HG03457 (cell line): ENCODE results near the gene CACNA1A.
"Not testable (repeated sequence)": the region's sequence is repeated elsewhere in the genome, so short reads cannot be mapped to it uniquely, and the experiment has no call there.

Source experiments
- ATAC-seq: cut with Tn5 transposase; IDR thresholded peaks from one replicate; pipeline ENCODE4 v1.9.1; 2021; ENCODE audit warnings: moderate number of reproducible peaks; ENCODE audit not compliant: unreplicated experiment

The CACNA1A gene

DNA sequence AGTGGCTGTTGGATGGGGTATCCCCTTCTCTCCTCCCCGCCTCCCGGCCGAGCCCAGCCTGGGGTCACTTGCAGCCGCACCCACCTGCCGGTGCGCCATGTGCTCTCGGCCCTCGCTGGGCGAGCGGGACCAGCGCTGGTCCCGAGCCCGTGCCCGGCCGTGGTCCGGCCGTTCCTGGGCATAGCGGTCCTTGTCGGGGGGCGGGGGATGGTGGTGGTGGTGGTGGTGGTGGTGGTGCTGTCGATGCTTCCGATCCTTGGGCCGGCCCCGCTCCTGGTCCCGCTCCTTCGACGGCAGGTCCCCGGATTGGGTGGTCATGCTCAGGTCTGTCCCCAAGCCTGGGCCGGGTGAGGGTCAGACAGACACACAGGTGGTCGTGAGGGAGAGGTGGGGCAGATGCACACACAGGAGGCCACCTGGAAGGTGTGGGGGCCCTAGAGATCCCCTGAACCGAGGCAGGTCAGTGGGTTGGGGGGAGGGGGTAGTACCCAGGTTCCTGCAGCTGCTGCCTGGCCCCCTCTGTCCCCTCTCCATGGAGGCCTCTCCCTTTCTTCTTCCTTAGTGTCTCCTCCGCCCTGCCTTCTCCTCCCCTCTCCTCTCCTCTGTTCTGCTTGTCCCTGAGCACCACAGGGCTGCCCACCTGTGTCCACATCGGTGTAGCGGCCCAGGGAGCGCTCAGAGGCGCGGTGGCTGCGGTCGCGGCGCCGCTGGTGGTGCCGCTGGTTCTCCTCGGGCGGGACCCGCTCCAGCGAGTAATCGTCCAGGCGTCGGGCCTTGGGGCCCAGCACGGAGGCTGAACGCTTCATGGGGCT, 297.4 kb downstream of the CACNA1A start:
- ATAC-seq = no peak

DNA sequence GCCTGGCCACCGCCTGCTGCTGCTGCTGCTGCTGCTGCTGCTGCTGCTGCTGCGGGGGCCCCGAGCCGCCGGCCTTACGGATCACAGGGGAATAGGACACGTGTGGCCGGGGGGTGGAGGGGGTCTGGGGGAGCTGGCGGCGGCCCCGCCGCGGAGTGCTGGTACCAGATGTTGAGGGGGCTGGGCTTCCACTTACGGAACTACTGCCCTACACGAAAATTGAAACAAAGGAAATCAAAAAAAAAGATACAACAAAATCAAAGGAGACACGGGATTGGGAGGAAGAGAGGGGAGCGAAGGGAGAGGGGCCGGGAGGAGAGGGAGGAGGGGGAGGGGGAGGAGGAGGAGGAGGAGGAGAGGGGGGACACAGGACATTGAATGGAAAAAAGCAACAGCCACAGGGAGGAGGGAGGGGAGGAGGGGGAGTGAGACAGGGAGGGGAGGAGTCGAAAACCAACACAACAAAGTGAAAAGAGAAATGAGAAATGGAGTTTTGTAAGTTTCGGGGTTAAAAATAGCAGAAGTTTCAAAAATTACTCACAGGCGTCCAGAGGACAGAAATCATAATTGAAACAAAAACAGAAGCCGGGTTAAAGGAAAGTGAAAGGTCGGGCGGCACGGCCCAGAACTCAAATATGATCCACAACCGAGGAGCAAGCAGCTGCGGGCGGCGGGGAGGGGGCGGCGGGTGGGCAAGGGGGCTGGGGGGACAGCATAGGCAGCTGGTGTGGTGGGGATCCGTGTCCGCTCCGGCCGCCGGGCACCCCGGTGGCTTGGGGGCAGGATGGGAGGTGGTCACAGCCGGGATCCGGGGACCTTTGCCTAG, 298.2 kb downstream of the CACNA1A start:
- ATAC-seq = no peak

DNA sequence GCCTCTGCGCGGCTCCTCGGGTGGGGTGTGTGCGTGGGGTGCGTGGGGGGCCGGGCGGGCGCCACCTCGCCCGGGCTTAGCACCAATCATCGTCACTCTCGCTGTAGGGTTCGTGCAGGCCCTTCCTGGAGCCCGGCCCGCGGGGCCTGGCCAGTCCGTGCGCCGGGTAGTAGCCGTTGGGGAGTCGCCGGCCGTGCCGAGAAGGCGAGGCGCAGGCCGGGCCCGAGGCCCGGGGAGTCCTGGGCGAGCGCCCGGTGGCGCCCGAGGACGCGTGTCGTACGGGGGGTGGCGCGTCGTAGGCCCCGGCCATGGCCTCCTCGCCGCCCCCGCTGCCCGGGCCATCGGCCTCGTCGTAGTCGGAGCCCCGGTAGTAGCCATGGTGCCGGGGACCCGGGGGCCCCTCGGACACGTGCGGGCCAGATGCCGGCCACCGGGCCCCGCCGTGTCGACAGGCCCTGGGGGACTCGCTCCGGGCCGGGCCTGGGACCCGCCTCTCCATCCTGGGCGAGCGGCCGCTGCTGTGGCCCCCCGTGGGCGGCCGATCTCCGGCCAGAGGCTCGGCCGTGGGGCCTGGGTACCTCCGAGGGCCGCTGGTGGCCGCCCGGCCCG, 298.9 kb downstream of the CACNA1A start:
- no peak for ATAC-seq

DNA sequence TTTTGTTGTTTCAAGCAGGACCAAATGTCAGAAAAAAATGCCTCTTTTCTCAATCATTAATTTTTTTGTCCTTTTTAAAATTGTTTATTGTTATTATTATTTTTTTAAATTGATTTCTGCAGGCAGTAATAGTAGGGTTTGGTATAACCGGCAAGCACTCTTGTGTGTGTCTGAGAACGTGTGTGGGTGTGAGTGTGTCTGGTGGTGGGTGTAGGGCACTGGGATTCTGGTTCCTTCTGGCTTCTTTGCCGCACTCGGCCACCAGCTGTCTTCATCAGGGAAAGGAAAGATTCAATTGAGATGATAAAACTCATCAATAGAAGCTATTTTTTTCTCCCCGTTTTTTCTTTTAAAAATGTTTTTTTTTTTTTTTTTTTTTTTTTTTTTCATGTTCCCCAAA, 299.7 kb downstream of the CACNA1A start:
- ATAC-seq = no peak

DNA sequence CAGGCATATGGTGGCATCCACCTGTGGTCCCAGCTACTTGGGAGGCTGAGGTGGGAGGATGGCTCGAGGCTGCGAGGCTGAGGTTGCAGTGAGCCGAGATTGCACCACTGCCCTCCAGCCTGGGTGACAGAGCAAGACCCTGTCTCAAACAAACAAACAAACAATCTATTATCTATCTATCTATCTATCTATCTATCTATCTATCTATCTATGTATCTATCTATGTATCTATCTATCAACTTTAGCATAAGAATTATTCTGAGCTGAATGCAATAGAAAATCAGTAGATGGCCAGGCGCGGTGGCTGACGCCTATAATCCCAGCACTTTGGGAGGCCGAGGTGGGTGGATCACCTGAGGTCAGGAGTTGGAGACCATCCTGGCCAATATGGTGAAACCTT, 304.2 kb downstream of the CACNA1A start:
- ATAC-seq = not testable (repeated sequence)

DNA sequence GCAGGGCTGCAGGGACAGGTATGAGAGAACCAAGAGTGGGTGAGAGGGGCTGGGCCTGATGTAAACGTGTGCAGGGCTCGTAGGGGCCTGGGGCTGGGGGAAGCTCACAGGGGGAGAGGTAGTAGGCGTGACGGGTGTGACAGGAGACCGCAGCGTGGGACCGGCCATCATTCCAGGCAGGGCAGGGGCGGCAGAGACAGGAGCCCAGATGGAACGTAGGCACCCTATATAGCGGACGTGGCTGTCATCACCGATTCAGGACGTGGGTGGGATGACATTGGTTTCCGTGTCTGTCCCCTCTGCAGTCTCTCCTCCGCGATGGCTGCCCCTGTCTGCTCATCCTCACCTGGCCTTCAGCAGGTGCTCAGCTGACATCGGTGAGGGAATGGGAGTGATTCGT, 307.6 kb downstream of the CACNA1A start:
- ATAC-seq = no peak

DNA sequence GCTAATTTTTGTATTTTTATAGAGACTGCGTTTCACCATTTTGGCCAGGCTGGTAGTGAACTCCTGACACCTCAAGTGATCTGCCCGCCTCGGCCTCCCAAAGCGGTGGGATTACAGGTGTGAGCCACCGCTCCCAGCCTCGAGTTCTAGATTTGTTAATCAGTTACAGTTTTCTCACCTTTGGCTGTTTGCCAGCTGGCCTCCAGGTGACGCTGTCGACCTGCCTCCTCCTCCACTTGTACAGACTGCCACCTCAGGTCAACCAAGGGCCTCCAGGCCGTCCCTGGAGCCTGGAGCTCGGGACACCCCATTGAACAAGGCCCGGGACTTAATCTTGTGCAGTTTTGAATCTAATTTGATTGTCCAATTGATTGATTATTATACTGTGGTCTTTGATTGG, 310.6 kb downstream of the CACNA1A start:
- no peak for ATAC-seq

DNA sequence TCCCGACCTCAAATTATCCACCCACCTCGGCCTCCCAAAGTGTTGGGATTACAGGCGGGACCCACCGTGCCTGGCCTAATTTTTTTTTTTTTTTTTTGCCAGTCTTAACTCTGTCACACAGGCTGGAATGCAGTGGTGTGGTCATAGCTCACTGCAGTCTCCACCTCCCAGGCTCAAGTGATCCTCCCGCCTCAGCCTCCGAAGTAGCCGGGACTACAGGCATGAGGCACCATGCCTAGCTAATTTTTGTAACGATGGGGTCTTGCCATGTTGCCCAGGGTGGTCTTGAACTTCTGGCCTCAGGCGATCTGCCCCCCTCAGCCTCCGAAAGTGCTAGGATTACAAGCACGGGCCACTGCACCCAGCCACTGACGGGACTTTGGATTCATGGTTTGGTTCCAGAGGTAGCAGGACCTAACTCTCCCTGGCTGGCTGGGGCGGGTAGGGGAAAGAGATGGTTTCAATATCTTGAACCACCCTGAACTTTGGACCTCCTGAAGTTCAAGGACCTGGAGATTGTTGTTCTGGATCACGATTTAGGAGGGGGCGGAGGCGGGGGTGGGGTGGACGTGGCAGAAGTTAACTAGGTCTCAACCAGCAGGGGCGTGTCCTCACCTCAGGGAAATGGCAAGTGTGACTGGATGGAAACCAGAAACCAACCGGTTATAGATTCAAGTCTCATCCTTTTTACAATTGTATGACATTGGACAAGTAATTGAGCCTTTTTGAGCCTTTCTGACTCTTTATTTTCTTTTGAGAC, 315.3 kb downstream of the CACNA1A start:
- no peak for ATAC-seq

DNA sequence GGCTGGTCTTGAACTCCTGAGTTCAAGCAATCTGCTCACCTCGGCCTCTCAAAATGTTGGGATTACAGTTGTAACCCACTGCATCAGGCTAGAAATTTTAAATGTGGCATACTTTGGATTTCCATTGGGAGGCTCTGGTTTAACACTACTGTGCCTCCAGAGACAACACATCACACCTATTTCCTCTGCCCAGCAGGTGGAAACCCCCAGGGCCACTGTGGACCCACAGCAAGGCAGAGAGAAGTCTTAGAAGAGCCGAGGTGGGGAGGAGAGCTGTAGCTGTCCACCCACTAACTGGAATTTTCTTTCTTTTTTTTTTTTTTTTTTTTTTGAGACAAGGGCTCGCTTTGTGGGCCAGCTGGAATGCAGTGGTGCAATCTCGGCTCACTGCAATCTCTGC, 316.7 kb downstream of the CACNA1A start:
- no peak for ATAC-seq

DNA sequence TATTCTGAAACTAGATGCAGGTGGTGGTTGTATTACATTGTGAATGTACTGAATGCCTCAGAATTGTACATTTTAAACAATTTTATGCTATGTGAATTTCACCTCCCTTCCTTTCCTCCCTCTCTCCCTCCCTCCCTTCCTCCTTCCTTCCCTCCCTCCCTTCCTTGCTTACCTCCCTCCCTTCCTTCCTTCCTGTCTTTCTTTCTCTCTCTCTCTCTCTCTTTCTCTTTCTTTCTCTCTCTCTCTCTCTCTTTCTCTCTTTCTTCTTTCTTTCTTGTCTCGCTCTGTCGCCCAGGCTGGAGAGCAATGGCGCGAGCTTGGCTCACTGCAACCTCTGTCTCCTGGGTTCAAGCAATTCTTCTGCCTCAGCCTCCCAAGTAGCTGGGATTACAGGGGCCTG, 318.9 kb downstream of the CACNA1A start:
- ATAC-seq = no peak

DNA sequence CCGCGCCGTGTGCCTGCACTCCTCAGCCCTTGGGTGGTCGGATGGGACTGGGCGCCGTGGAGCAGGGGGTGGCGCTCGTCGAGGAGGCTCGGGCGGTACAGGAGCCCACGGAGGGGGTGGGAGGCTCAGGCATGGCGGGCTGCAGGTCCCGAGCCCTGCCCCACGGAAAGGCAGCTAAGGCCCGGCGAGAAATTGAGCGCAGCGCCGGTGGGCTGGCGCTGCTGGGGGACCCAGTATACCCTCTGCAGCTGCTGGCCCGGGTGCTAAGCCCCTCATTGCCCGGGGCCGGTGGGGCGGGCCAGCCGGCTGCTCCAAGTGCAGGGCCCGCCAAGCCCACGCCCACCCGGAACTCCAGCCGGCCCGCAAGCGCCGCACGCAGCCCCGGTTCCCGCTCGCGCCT, 319.6 kb downstream of the CACNA1A start:
- ATAC-seq = not testable (repeated sequence)

DNA sequence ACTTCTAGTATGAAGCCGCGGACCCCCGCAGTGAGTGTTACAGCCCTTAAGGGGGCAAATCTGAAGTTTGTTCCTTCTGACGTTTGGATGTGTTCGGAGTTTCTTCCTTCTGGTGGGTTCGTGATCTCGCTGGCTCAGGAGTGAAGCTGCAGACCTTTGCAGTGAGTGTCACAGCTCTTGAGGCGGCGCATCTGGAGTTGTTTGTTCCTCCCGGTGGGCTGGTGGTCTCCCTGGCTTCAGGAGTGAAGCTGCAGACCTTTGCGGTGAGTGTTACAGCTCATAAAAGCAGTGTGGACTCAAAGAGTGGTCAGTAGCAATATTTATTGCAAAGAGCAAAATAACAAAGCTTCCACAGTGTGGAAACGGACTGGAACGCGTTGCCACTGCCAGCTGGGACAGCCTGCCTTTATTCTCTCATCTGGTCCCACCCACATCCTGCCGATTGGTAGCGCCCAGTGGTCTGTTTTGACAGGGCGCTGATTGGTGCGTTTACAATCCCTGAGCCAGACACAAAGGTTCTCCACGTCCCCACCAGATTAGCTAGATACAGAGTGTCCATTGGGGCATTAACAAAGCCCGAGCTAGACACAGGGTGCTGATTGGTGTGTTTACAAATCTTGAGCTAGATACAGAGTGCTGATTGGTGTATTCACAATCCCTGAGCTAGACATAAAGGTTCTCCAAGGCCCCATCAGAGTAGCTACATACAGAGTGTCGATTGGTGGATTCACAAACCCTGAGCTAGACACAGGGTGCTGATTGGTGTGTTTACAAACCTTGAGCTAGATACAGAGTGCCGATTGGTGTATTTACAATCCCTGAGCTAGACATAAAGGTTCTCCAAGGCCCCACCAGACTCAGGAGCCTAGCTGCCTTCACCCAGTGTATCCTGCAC, 320.3 kb downstream of the CACNA1A start:
- ATAC-seq = not testable (repeated sequence)

DNA sequence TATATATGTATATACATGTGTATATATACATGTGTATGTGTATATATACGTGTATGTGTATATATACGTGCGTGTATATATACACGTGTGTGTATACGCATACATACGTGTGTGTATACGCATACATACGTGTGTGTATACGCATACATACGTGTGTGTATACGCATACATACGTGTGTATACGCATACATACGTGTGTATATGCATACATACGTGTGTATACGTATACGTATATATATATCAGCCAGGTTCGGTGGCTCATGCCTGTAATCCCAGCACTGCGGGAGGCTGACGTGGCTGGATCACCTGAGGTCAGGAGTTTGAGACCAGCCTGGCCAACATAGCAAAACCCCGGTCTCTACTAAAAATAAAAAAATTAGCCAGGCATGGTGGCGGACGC, 321.4 kb downstream of the CACNA1A start:
- not testable (repeated sequence) for ATAC-seq

DNA sequence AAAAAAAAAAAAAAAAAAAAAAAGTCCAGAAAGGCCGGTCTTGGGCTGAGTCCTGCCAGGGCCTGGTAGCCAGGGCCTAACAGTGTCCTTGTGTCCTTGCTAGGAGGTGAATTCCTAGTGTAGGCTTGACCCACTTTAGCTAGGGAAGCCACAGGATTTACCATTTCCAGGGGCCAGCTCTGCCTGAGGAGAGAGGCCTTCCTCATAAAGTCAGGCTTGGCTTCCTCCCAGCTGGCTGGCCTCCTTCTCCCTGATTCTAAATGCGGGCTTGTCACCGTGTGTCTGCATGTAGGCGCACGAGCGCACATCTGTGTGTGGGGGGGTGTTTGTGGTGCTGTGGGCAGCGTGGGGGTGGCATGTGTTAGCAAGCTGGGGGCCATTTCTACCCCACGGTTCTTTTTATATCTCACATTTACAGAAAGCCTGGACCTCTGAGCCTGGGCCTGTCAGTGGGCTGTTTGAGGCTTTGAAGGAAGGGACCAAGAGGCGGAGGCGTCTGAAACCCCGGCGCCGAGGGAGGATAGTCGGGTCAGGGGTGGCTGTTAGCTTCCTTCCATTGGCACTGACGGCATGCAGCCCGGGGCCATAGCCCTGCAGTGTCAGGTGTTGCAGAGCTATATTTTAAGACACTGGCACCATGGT, 324.4 kb downstream of the CACNA1A start:
- ATAC-seq = no peak

DNA sequence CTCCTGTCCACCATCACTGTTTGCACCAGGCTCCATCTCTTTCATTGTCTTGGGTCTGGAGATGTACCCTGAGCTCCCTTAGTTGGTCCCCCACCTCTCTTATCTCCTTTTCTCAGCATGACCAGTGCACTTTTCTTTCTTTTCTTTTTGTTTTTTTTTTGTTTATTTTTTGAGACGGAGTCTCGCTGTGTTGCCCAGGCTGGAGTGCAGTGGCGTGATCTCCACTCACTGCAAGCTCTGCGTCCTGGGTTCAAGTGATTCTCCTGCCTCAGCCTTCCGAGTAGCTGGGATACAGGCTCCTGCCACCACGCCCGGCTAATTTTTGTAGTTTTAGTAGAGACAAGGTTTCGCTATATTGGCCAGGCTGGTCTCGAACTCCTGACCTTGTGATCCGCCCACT, 328.0 kb downstream of the CACNA1A start:
- ATAC-seq = not testable (repeated sequence)

DNA sequence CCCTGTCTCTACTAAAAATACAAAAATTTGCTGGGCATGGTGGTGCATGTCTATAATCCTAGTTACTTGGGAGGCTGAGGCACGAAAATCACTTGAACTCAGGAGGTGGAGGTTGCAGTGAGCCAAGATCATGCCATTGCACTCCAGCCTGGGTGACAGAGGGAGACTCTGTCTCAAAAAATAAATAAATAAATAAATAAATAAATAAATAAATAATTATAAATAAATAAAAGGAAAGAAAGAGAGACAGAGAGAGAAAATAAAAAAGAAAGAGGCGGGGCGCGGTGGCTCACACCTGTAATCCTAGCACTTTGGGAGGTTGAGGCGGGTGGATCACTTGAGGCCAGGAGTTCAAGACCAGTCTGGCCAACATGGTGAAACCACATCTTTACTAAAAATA, 328.7 kb downstream of the CACNA1A start:
- not testable (repeated sequence) for ATAC-seq

DNA sequence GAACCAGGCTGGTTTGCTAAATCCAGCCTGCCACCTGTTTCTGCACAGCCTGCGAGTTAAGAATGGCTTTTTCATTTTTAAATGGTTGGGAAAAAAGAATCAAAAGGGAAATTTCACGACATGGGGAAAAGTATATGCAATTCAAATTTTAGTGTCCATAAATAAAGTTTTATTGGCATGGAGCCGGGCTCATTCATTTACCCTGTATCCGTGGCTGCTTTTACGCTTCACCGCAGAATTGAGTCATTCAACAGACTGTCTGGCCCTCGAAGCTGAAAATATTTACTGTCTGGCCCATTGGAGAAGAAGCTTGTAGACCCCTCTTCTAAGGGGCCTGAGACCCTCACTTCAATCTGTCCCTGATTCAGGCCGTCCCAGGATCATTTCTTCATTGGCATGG, 329.9 kb downstream of the CACNA1A start:
- ATAC-seq = no peak

DNA sequence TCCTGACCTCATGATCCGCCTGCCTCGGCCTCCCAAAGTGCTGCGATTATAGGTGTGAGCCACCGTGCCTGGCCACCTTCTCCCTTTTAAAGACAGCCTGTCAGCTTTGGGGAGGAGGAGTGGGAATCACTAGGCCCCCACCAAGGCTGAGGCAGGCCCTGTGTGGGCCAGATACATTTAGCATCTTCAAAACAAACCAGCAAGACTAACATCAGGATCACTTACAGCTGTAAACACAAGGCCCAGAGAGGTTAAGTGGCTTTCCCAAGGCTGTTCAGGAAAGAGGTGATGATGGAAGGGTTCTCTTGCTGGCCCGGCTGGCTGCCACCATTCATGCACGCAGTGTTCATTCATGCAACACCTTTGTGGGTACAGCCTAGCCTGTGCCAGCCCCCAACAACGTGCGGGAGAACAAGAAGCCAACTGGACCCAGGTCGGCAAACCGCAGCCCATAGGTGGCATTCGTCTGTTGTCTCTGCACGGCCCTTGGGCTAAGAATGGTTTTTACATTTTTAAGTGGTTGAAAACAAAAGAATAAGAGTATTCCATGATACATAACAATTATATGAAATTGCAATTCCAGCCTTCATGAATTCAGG, 333.0 kb downstream of the CACNA1A start:
- ATAC-seq = no peak
